ENCODE data around the gene CTNNA2.
A peak's percentile ranks its signal among the peaks of the same experiment; 100 is the strongest.

The CTNNA2 gene

DNA sequence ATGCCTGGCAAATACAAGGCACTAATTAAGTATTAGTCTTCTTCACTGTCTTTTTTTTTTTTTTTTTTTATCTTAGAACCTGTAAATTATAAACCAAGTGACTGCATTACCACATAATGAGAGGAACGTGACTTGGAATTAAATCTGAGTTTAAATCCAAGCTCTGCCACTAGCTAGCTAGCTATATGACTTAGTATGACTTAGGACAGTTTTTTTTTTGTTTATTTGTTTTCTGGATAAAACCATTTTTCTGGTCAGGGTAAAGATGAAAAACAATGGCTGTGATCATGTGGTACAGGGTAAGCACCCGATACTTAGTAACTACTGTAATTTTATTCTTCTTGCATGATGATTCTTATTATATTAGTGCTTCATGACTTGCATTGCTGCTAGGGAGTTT, 983.5 kb downstream of the CTNNA2 start:
- no peaks in the 10 kb centered on the region for H3K79me1 ChIP-seq (replicated peaks; ENCODE audit: low read length, poor library complexity, severe bottlenecking)
- H2BK15ac ChIP-seq (ENCODE audit: low read depth, poor library complexity, severe bottlenecking) = no peak overlapping the region
- H3K9ac ChIP-seq (ENCODE audit: low read length) = peak overlapping the region; percentile 53
- H3K4me1 ChIP-seq (ENCODE audit: control insufficient read depth, insufficient read depth, low read depth, low read length) = no peaks in the 10 kb centered on the region
- DNase-seq = no peak
- H3K4me2 ChIP-seq (ENCODE audit: low read length, poor library complexity, severe bottlenecking) = no peak overlapping the region
- H3K27ac ChIP-seq (ENCODE audit: low read length, poor library complexity, severe bottlenecking) = no peak overlapping the region
- H3K14ac ChIP-seq (ENCODE audit: low read length in 2 of 2) = no peak overlapping the region
- no peak overlapping the region for H2BK12ac ChIP-seq (ENCODE audit: low read length in 2 of 2)
- no peak overlapping the region for H3K4me3 ChIP-seq (ENCODE audit: insufficient read depth in 1 of 2, low read depth in 1 of 2, low read length in 2 of 2)
- no peaks in the 10 kb centered on the region for H3K9me3 ChIP-seq (ENCODE audit: control insufficient read depth, low read length)
- H3K36me3 ChIP-seq (ENCODE audit: control insufficient read depth in 1 of 2, insufficient read depth in 2 of 2, low read depth in 1 of 2, low read length in 2 of 2) = no peaks in the 10 kb centered on the region
- no peak overlapping the region for H4K91ac ChIP-seq (ENCODE audit: low read length)
- H2AK5ac ChIP-seq (ENCODE audit: low read length, severe bottlenecking) = no peak overlapping the region
- 20% methylated on average over 1 of the region's 2 CpGs for WGBS
- H3K18ac ChIP-seq (ENCODE audit: low read depth in 1 of 2, low read length in 2 of 2) = no peak overlapping the region
- H3K27me3 ChIP-seq (ENCODE audit: control insufficient read depth in 1 of 2, insufficient read depth in 1 of 2, low read length in 2 of 2) = no peaks in the 10 kb centered on the region
- H2AFZ ChIP-seq (ENCODE audit: low read depth, low read length) = no peak overlapping the region
- no peak overlapping the region for H2BK5ac ChIP-seq (ENCODE audit: low read depth, low read length, poor library complexity, severe bottlenecking)
- H2BK120ac ChIP-seq (ENCODE audit: low read depth, low read length) = no peak overlapping the region
- no peak overlapping the region for H3K4ac ChIP-seq (ENCODE audit: low read depth in 1 of 2, low read length in 2 of 2)
- H3K23ac ChIP-seq (ENCODE audit: low read length in 2 of 2) = no peak overlapping the region
- no peak overlapping the region for H4K8ac ChIP-seq (ENCODE audit: low read length)

DNA sequence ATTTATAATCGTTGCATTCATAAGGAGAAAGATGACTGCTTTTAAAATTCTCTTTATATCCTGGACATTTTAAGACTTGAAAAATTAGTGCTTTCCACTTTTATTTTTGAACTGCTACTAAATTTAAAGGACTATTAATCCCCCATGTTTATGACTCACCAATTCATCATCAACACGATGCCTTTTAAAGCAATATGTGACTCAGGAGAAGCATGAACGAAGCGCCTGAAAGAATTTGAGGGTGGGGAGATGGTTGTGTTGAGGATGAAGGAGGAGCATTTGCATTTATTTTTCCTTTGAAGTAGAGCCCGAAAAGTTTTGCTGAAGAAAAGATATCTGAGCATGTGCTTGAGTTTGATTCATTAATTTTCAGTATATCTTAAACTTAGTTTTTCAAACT, 983.9 kb downstream of the CTNNA2 start:
- no peak overlapping the region for H2BK120ac ChIP-seq (ENCODE audit: low read depth, low read length)
- H3K27me3 ChIP-seq (ENCODE audit: control insufficient read depth in 1 of 2, insufficient read depth in 1 of 2, low read length in 2 of 2) = no peaks in the 10 kb centered on the region
- peak overlapping the region; percentile 53 for H3K9ac ChIP-seq (ENCODE audit: low read length)
- H2AK5ac ChIP-seq (ENCODE audit: low read length, severe bottlenecking) = no peak overlapping the region
- H3K4ac ChIP-seq (ENCODE audit: low read depth in 1 of 2, low read length in 2 of 2) = no peak overlapping the region
- no peak overlapping the region for H2BK5ac ChIP-seq (ENCODE audit: low read depth, low read length, poor library complexity, severe bottlenecking)
- peak; percentile 63 for DNase-seq
- no peak overlapping the region for H3K14ac ChIP-seq (ENCODE audit: low read length in 2 of 2)
- H3K4me2 ChIP-seq (ENCODE audit: low read length, poor library complexity, severe bottlenecking) = no peak overlapping the region
- no peak overlapping the region for H2BK15ac ChIP-seq (ENCODE audit: low read depth, poor library complexity, severe bottlenecking)
- no peak overlapping the region for H3K4me3 ChIP-seq (ENCODE audit: insufficient read depth in 1 of 2, low read depth in 1 of 2, low read length in 2 of 2)
- no peak overlapping the region for H3K23ac ChIP-seq (ENCODE audit: low read length in 2 of 2)
- H4K8ac ChIP-seq (ENCODE audit: low read length) = no peak overlapping the region
- WGBS = 10% methylated on average over 3 of the region's 5 CpGs
- H4K91ac ChIP-seq (ENCODE audit: low read length) = no peak overlapping the region
- H3K18ac ChIP-seq (ENCODE audit: low read depth in 1 of 2, low read length in 2 of 2) = no peak overlapping the region
- H2AFZ ChIP-seq (ENCODE audit: low read depth, low read length) = no peak overlapping the region
- H3K79me1 ChIP-seq (replicated peaks; ENCODE audit: low read length, poor library complexity, severe bottlenecking) = no peaks in the 10 kb centered on the region
- H3K9me3 ChIP-seq (ENCODE audit: control insufficient read depth, low read length) = no peaks in the 10 kb centered on the region
- no peaks in the 10 kb centered on the region for H3K36me3 ChIP-seq (ENCODE audit: control insufficient read depth in 1 of 2, insufficient read depth in 2 of 2, low read depth in 1 of 2, low read length in 2 of 2)
- H3K4me1 ChIP-seq (ENCODE audit: control insufficient read depth, insufficient read depth, low read depth, low read length) = no peaks in the 10 kb centered on the region
- H2BK12ac ChIP-seq (ENCODE audit: low read length in 2 of 2) = no peak overlapping the region
- no peak overlapping the region for H3K27ac ChIP-seq (ENCODE audit: low read length, poor library complexity, severe bottlenecking)

DNA sequence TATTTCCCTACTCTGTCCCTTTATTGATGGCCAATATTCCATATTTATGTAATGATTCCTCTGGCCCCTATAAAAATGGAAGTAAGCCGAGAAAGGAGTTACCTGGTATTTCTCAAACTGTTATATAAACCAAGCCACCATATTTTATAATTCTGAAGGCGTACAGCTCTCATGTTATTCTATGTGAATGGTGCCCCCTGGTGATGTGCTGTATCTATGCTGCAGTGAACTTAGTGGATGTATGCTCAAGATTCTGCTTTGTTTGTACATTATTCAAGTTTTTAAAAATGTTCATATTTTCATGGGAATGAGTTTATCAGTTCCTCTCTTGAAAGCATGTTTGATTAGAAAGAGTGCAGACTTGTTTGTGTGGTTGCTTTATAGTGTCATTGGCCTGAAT, 986.2 kb downstream of the CTNNA2 start:
- no peak overlapping the region for H2BK12ac ChIP-seq (ENCODE audit: low read length in 2 of 2)
- peak; percentile 48 for DNase-seq
- H3K27me3 ChIP-seq (ENCODE audit: control insufficient read depth in 1 of 2, insufficient read depth in 1 of 2, low read length in 2 of 2) = no peaks in the 10 kb centered on the region
- no peak overlapping the region for H4K8ac ChIP-seq (ENCODE audit: low read length)
- no peak overlapping the region for H3K23ac ChIP-seq (ENCODE audit: low read length in 2 of 2)
- H4K91ac ChIP-seq (ENCODE audit: low read length) = no peak overlapping the region
- no peak overlapping the region for H3K4ac ChIP-seq (ENCODE audit: low read depth in 1 of 2, low read length in 2 of 2)
- no peak overlapping the region for H2BK15ac ChIP-seq (ENCODE audit: low read depth, poor library complexity, severe bottlenecking)
- no peak overlapping the region for H3K27ac ChIP-seq (ENCODE audit: low read length, poor library complexity, severe bottlenecking)
- no peaks in the 10 kb centered on the region for H3K79me1 ChIP-seq (replicated peaks; ENCODE audit: low read length, poor library complexity, severe bottlenecking)
- no peak overlapping the region for H3K9ac ChIP-seq (ENCODE audit: low read length)
- H3K4me2 ChIP-seq (ENCODE audit: low read length, poor library complexity, severe bottlenecking) = no peak overlapping the region
- H2AFZ ChIP-seq (ENCODE audit: low read depth, low read length) = no peak overlapping the region
- no peak overlapping the region for H3K4me3 ChIP-seq (ENCODE audit: insufficient read depth in 1 of 2, low read depth in 1 of 2, low read length in 2 of 2)
- no peak overlapping the region for H2AK5ac ChIP-seq (ENCODE audit: low read length, severe bottlenecking)
- H3K18ac ChIP-seq (ENCODE audit: low read depth in 1 of 2, low read length in 2 of 2) = no peak overlapping the region
- no peak overlapping the region for H3K14ac ChIP-seq (ENCODE audit: low read length in 2 of 2)
- no peaks in the 10 kb centered on the region for H3K4me1 ChIP-seq (ENCODE audit: control insufficient read depth, insufficient read depth, low read depth, low read length)
- no peaks in the 10 kb centered on the region for H3K36me3 ChIP-seq (ENCODE audit: control insufficient read depth in 1 of 2, insufficient read depth in 2 of 2, low read depth in 1 of 2, low read length in 2 of 2)
- H3K9me3 ChIP-seq (ENCODE audit: control insufficient read depth, low read length) = no peaks in the 10 kb centered on the region
- no CpG with 5 or more reads among the region's 2 CpGs for whole genome bisulfite sequencing
- H2BK5ac ChIP-seq (ENCODE audit: low read depth, low read length, poor library complexity, severe bottlenecking) = no peak overlapping the region
- no peak overlapping the region for H2BK120ac ChIP-seq (ENCODE audit: low read depth, low read length)

DNA sequence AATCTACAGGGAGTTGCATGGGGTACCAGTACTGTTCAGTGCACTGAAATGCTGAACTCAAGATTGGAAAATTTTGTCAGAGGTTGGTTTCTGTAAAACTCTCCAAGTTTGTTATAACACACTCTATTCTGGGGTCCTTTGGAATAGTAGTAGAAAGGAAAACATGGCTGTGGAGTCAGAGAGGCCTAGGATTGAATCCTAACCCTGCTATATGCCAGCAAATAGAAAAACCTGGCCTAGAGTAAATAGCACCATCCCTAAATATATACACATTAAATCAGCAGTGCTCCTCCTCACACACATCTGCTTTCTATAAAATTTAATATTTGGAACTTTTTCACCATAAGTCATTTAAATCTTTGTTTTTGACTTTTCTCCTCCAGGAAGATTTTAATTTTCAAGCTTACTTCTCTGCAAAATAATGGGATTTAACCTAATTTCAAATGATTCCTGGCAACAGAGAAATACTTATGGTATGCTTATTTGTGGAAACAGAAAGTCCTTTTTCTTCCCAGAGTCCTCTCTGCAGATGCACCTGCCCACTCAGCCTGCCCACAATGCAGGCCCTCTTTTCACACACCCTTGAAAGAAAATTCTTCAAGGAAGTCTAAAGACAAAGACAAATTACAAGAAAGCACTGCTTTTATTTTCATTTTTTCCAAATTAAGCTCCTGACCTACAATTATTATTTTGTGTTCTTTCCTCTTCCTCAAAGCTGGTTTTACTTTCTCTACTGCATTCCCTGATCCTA, 989.2 kb downstream of the CTNNA2 start:
- Histone ChIP-seq H3K18ac (ENCODE audit: low read depth in 1 of 2, low read length in 2 of 2) (no peak overlapping the region), H3K36me3 (ENCODE audit: control insufficient read depth in 1 of 2, insufficient read depth in 2 of 2, low read depth in 1 of 2, low read length in 2 of 2) (no peaks in the 10 kb centered on the region), H3K23ac (ENCODE audit: low read length in 2 of 2) (no peak overlapping the region), H3K9me3 (ENCODE audit: control insufficient read depth, low read length) (no peaks in the 10 kb centered on the region), H3K4me3 (ENCODE audit: insufficient read depth in 1 of 2, low read depth in 1 of 2, low read length in 2 of 2) (no peak overlapping the region), H2BK120ac (ENCODE audit: low read depth, low read length) (no peak overlapping the region), H3K4me1 (ENCODE audit: control insufficient read depth, insufficient read depth, low read depth, low read length) (no peaks in the 10 kb centered on the region), H3K27me3 (ENCODE audit: control insufficient read depth in 1 of 2, insufficient read depth in 1 of 2, low read length in 2 of 2) (peaks cover 0 to 10% of the 10 kb centered on the region in 2 experiments), H3K14ac (ENCODE audit: low read length in 2 of 2) (no peak overlapping the region), H2BK5ac (ENCODE audit: low read depth, low read length, poor library complexity, severe bottlenecking) (no peak overlapping the region), H3K79me1 (replicated peaks; ENCODE audit: low read length, poor library complexity, severe bottlenecking) (no peaks in the 10 kb centered on the region), H2BK12ac (ENCODE audit: low read length in 2 of 2) (no peak overlapping the region), H2BK15ac (ENCODE audit: low read depth, poor library complexity, severe bottlenecking) (no peak overlapping the region), H3K9ac (ENCODE audit: low read length) (no peak overlapping the region), H3K4ac (ENCODE audit: low read depth in 1 of 2, low read length in 2 of 2) (no peak overlapping the region), H3K4me2 (ENCODE audit: low read length, poor library complexity, severe bottlenecking) (no peak overlapping the region), H4K8ac (ENCODE audit: low read length) (no peak overlapping the region), H3K27ac (ENCODE audit: low read length, poor library complexity, severe bottlenecking) (no peak overlapping the region), H2AK5ac (ENCODE audit: low read length, severe bottlenecking) (no peak overlapping the region), H2AFZ (ENCODE audit: low read depth, low read length) (no peak overlapping the region), H4K91ac (ENCODE audit: low read length) (no peak overlapping the region)
- no peak for DNase-seq
